RWPE2 (cell line): Measurements from ENCODE around the gene BANK1.
A peak's percentile ranks its signal among the peaks of the same experiment; 100 is the strongest.

Source experiments
- ATAC-seq: fragments of 200-7000 bp; cut with Tn5 transposase; 3 replicates; pipeline ENCODE4 v1.9.1; 2021; ENCODE audit warnings: low read depth
- DNase-seq: peaks from one replicate; pipeline ENCODE4 v3.0.0-alpha.2; 2020; ENCODE audit warnings: low spot score
- H3K27ac ChIP-seq: fragments of 450-650 bp; 2 replicates; pipeline ENCODE4 v1.5.1; 2017; ENCODE audit warnings: mild to moderate bottlenecking; ENCODE audit not compliant: poor library complexity, severe bottlenecking
- H3K27me3 ChIP-seq: fragments of 250-450 bp; sonication (Bioruptor Pico); 2 replicates; pipeline ENCODE4 v1.5.1; 2021; ENCODE audit warnings: mild to moderate bottlenecking, moderate library complexity; ENCODE audit not compliant: insufficient read depth, poor library complexity, severe bottlenecking
- H3K36me3 ChIP-seq: fragments of 250-450 bp; sonication (Bioruptor Pico); 2 replicates; pipeline ENCODE4 v1.5.1; 2020; ENCODE audit warnings: low read depth, mild to moderate bottlenecking, moderate library complexity
- H3K4me1 ChIP-seq: fragments of 250-450 bp; sonication (Bioruptor Pico); 2 replicates; pipeline ENCODE4 v1.5.1; 2021; ENCODE audit warnings: mild to moderate bottlenecking, moderate library complexity; ENCODE audit not compliant: insufficient read depth, poor library complexity, severe bottlenecking
- H3K4me3 ChIP-seq: fragments of 250-450 bp; sonication (Bioruptor Pico); 2 replicates; pipeline ENCODE4 v1.5.1; 2021; ENCODE audit warnings: mild to moderate bottlenecking, moderate library complexity; ENCODE audit not compliant: severe bottlenecking
- H3K9me3 ChIP-seq: fragments of 250-450 bp; sonication (Bioruptor Pico); 2 replicates; pipeline ENCODE4 v1.5.1; 2021; ENCODE audit warnings: mild to moderate bottlenecking, moderate library complexity; ENCODE audit not compliant: severe bottlenecking
- TF ChIP-seq, protein P1 (sequence below): fragments of 450-650 bp; IDR thresholded peaks from one replicate; pipeline ENCODE4 v1.5.1; 2017; ENCODE audit warnings: mild to moderate bottlenecking, moderate library complexity; ENCODE audit not compliant: poor library complexity, severe bottlenecking

Gene BANK1

GRCh38 chr4:101857176-101857575 is 66.6 kb downstream of the BANK1 start:
- Histone ChIP-seq H3K9me3 (no peaks in the 10 kb centered on the region), H3K36me3 (no peaks in the 10 kb centered on the region), H3K27me3 (no peaks in the 10 kb centered on the region), H3K27ac (no peak overlapping the region), H3K4me1 (no peaks in the 10 kb centered on the region), H3K4me3 (no peak overlapping the region)
- ATAC-seq (no peak), DNase-seq (no peak)
- TF ChIP-seq, protein P1, sequence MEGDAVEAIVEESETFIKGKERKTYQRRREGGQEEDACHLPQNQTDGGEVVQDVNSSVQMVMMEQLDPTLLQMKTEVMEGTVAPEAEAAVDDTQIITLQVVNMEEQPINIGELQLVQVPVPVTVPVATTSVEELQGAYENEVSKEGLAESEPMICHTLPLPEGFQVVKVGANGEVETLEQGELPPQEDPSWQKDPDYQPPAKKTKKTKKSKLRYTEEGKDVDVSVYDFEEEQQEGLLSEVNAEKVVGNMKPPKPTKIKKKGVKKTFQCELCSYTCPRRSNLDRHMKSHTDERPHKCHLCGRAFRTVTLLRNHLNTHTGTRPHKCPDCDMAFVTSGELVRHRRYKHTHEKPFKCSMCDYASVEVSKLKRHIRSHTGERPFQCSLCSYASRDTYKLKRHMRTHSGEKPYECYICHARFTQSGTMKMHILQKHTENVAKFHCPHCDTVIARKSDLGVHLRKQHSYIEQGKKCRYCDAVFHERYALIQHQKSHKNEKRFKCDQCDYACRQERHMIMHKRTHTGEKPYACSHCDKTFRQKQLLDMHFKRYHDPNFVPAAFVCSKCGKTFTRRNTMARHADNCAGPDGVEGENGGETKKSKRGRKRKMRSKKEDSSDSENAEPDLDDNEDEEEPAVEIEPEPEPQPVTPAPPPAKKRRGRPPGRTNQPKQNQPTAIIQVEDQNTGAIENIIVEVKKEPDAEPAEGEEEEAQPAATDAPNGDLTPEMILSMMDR: no peak

DNA sequence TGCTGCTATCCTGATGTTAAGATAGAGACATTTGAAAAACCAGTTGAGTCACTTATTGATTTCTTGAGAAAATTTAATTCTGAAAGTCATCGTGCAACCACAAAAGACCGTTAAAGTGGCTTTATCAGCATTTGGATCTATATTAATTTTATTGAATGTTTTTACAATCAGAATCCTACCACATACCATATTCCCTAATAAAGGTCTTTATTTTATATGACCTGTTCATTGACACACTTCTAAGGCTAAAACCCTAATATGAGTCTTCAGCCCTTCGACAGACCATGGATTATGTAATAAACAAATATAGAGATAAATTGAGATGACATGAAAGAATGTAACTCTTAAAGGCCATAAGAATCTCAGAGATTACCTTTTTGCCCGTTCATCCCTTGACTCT is 68.1 kb downstream of the BANK1 start:
- Histone ChIP-seq H3K9me3 (no peaks in the 10 kb centered on the region), H3K27me3 (no peaks in the 10 kb centered on the region), H3K4me1 (no peaks in the 10 kb centered on the region), H3K27ac (no peak overlapping the region), H3K36me3 (no peaks in the 10 kb centered on the region), H3K4me3 (no peak overlapping the region)
- no peak for DNase-seq
- ATAC-seq: no peak
- TF ChIP-seq, protein P1: no peak

- Histone ChIP-seq H3K27me3 (no peaks in the 10 kb centered on the region), H3K9me3 (no peaks in the 10 kb centered on the region), H3K36me3 (no peaks in the 10 kb centered on the region), H3K4me3 (no peak overlapping the region), H3K4me1 (no peaks in the 10 kb centered on the region), H3K27ac (no peak overlapping the region)
- no peak for DNase-seq
- no peak for ATAC-seq
- TF ChIP-seq, protein P1: no peak
Measured at GRCh38 chr4:101862595-101862994, 72.1 kb downstream of the BANK1 start.

DNA sequence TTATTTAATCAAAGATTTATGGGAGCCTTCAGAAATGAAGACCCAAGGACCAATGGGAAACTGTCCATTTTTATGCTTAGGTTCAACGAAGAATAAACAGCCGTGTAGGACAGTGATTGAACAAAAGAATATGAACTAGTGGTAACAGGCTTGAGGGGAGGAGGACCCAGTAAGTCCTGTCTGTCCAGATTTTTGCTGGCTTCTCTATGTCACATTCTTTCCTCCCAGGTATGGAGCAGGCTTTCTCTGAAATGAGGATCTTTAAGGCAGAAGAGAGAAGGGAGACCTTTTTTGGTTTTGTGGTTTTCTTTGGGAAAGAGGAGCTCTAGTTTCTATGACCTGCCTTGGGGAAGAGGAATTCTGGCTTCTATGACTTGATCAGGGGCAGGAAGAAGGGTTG is 74.1 kb downstream of the BANK1 start:
- no peak for ATAC-seq
- Histone ChIP-seq H3K36me3 (no peaks in the 10 kb centered on the region), H3K27me3 (no peaks in the 10 kb centered on the region), H3K4me1 (no peaks in the 10 kb centered on the region), H3K9me3 (no peaks in the 10 kb centered on the region), H3K4me3 (no peak overlapping the region), H3K27ac (peak overlapping the region; percentile 18)
- no peak for DNase-seq
- TF ChIP-seq, protein P1: no peak

- H3K4me3 ChIP-seq: no peak overlapping the region
- no peaks in the 10 kb centered on the region for H3K4me1 ChIP-seq
- TF ChIP-seq, protein P1: no peak
- DNase-seq (no peak), ATAC-seq (peak; percentile 58)
- H3K9me3 ChIP-seq: no peaks in the 10 kb centered on the region
- H3K27ac ChIP-seq: peak overlapping the region; percentile 18
- no peaks in the 10 kb centered on the region for H3K27me3 ChIP-seq
- H3K36me3 ChIP-seq: no peaks in the 10 kb centered on the region
Measured at GRCh38 chr4:101865501-101866062, 75.1 kb downstream of the BANK1 start.
